BE2C (cell line): ENCODE results near the gene SLC45A1.

Experiments used
- DNase-seq: peaks from one replicate; pipeline ENCODE4 v3.0.0-alpha.2; 2020
- H3K27me3 ChIP-seq: fragments of 250-450 bp; sonication (Bioruptor Pico); 2 replicates; pipeline ENCODE4 v1.5.1; 2020; ENCODE audit warnings: mild to moderate bottlenecking
- H3K36me3 ChIP-seq: fragments of 250-450 bp; sonication (Bioruptor Pico); 2 replicates; pipeline ENCODE4 v1.5.1; 2020; ENCODE audit warnings: mild to moderate bottlenecking
- H3K4me1 ChIP-seq: fragments of 250-450 bp; sonication (Bioruptor Pico); 2 replicates; pipeline ENCODE4 v1.5.1; 2020
- H3K4me3 ChIP-seq: 2 replicates; pipeline ENCODE4 v1.5.1; 2011; ENCODE audit warnings: low read depth, low read length
- H3K9me3 ChIP-seq: fragments of 250-450 bp; sonication (Bioruptor Pico); 2 replicates; pipeline ENCODE4 v1.5.1; 2020
- CTCF ChIP-seq: IDR thresholded peaks from 2 replicates; pipeline ENCODE4 v1.5.1; 2012; ENCODE audit warnings: mild to moderate bottlenecking, low read depth, low read length

The SLC45A1 gene

GRCh38 chr1:8382051-8382505 lies 64.2 kb downstream of the SLC45A1 start:
- H3K36me3 ChIP-seq = no peaks in the 10 kb centered on the region
- TF ChIP-seq CTCF = no peak
- H3K4me1 ChIP-seq = no peaks in the 10 kb centered on the region
- no peak for DNase-seq
- no peak overlapping the region for H3K4me3 ChIP-seq
- H3K27me3 ChIP-seq = no peaks in the 10 kb centered on the region
- H3K9me3 ChIP-seq = no peaks in the 10 kb centered on the region

GRCh38 chr1:8382608-8383505 lies 64.9 kb downstream of the SLC45A1 start:
- Histone ChIP-seq H3K9me3 (no peaks in the 10 kb centered on the region), H3K4me3 (no peak overlapping the region), H3K4me1 (no peaks in the 10 kb centered on the region), H3K36me3 (no peaks in the 10 kb centered on the region), H3K27me3 (no peaks in the 10 kb centered on the region)
- DNase-seq = no peak
- TF ChIP-seq CTCF = no peak

GRCh38 chr1:8384088-8384487 lies 66.2 kb downstream of the SLC45A1 start:
- no peak for TF ChIP-seq CTCF
- Histone ChIP-seq H3K4me3 (no peak overlapping the region), H3K4me1 (no peaks in the 10 kb centered on the region), H3K36me3 (no peaks in the 10 kb centered on the region), H3K27me3 (no peaks in the 10 kb centered on the region), H3K9me3 (no peaks in the 10 kb centered on the region)
- DNase-seq = no peak

GRCh38 chr1:8384577-8384976 lies 66.7 kb downstream of the SLC45A1 start:
- H3K27me3 ChIP-seq = no peaks in the 10 kb centered on the region
- TF ChIP-seq CTCF = no peak
- no peak overlapping the region for H3K4me3 ChIP-seq
- no peaks in the 10 kb centered on the region for H3K36me3 ChIP-seq
- no peaks in the 10 kb centered on the region for H3K9me3 ChIP-seq
- no peaks in the 10 kb centered on the region for H3K4me1 ChIP-seq
- DNase-seq = no peak

GRCh38 chr1:8386247-8386646 lies 68.3 kb downstream of the SLC45A1 start:
- TF ChIP-seq CTCF = no peak
- Histone ChIP-seq H3K9me3 (no peaks in the 10 kb centered on the region), H3K27me3 (no peaks in the 10 kb centered on the region), H3K36me3 (no peaks in the 10 kb centered on the region), H3K4me3 (no peak overlapping the region), H3K4me1 (no peaks in the 10 kb centered on the region)
- no peak for DNase-seq
